ENCODE data around the gene SPRED2.

- no peak for TF ChIP-seq CTCF (IDR thresholded peaks at IDR 0.05 in 8 of 11, conservative IDR thresholded peaks at IDR 0.05 in 3 of 11)
- TF ChIP-seq POLR2A (IDR thresholded peaks at IDR 0.05), result no peak
- TF ChIP-seq POLR2AphosphoS5 (IDR thresholded peaks at IDR 0.05), result peak in 1 of 3 donors; percentile 31
Observed at GRCh38 chr2:65366595-65367125, 65.7 kb downstream of the SPRED2 start.

Data from spleen (tissue), 7 donors.